Left ventricle myocardium inferior (tissue), 1 donor: ENCODE data around the gene PDCD10. TPM values are rescaled to one million over a fixed set of nuclear protein-coding genes. Genes with fewer than 3 reads are reported as not detected.

ENCODE experiments used
- DNase-seq: peaks from one replicate; pipeline ENCODE4 v3.0.0-alpha.2; 2020
- H3K27ac ChIP-seq: fragments of 200-600 bp; replicated peaks from 2 replicates; pipeline ENCODE4 v1.8.0; 2021
- H3K27me3 ChIP-seq: fragments of 200-600 bp; 2 replicates; pipeline ENCODE4 v1.8.0; 2021; ENCODE audit warnings: low read depth
- H3K36me3 ChIP-seq: fragments of 200-600 bp; 2 replicates; pipeline ENCODE4 v1.8.0; 2021
- H3K4me1 ChIP-seq: fragments of 200-600 bp; 2 replicates; pipeline ENCODE4 v1.8.0; 2021
- H3K4me3 ChIP-seq: fragments of 200-600 bp; 2 replicates; pipeline ENCODE4 v1.8.0; 2021; ENCODE audit warnings: mild to moderate bottlenecking, moderate library complexity
- H3K9me3 ChIP-seq: fragments of 200-600 bp; replicated peaks from 2 replicates; pipeline ENCODE4 v1.8.0; 2021
- intact Hi-C: fragments of 100-400 bp; cut with micrococcal nuclease; formaldehyde crosslinking; loops from one replicate; pipeline ENCODE4 v1.11.0; 2022
- total RNA-seq: library from RNA; stranded (reverse); fragmentation: NEBNext Ultra II Directional; extraction: Animal tissue kit (Norgen Biotek cat#: 25700); gene quantifications from one replicate; pipeline ENCODE4 v1.2.1, GENCODE V29; 2021
- TF ChIP-seq, protein P1 (sequence below): fragments of 200-600 bp; IDR thresholded peaks from 2 replicates; pipeline ENCODE4 v1.8.0; 2021; ENCODE audit warnings: antibody characterized with exemption, mild to moderate bottlenecking, borderline replicate concordance
- donor health status: DM: no; HTN: yes; CAD: no; lungs with severe emphysema.

PDCD10 gene
- total RNA-seq, 1 donor from 2014 or later, result 35.1 TPM

DNA sequence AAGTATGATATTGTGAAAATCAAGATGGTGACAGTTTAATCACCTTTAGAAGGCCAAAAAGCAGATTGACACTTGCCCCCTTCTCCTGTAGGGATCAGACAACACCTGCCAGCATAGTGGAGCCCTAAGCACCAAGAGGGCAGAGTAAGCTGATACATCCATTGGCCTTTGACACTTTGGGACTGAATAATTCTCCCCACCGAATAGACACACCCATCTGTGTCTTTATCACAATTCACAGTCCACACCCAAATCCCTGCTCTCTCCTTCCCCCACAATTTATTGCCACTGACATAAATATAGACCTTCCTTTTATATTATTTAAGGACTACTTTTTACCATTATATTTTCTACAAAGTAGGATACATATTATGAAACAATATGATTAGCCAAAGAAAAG lies 77.9 kb downstream of the PDCD10 start:
- TF ChIP-seq, protein P1, sequence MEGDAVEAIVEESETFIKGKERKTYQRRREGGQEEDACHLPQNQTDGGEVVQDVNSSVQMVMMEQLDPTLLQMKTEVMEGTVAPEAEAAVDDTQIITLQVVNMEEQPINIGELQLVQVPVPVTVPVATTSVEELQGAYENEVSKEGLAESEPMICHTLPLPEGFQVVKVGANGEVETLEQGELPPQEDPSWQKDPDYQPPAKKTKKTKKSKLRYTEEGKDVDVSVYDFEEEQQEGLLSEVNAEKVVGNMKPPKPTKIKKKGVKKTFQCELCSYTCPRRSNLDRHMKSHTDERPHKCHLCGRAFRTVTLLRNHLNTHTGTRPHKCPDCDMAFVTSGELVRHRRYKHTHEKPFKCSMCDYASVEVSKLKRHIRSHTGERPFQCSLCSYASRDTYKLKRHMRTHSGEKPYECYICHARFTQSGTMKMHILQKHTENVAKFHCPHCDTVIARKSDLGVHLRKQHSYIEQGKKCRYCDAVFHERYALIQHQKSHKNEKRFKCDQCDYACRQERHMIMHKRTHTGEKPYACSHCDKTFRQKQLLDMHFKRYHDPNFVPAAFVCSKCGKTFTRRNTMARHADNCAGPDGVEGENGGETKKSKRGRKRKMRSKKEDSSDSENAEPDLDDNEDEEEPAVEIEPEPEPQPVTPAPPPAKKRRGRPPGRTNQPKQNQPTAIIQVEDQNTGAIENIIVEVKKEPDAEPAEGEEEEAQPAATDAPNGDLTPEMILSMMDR, result no peak
- H3K36me3 ChIP-seq, result no peaks in the 10 kb centered on the region
- H3K4me3 ChIP-seq, result no peak overlapping the region
- no peaks in the 10 kb centered on the region for H3K27me3 ChIP-seq
- H3K9me3 ChIP-seq, result no peaks in the 10 kb centered on the region
- peaks cover 9% of the 10 kb centered on the region for H3K4me1 ChIP-seq
- intact Hi-C loops, result no loop called here
- DNase-seq, result no peak
- H3K27ac ChIP-seq, result no peak overlapping the region

DNA sequence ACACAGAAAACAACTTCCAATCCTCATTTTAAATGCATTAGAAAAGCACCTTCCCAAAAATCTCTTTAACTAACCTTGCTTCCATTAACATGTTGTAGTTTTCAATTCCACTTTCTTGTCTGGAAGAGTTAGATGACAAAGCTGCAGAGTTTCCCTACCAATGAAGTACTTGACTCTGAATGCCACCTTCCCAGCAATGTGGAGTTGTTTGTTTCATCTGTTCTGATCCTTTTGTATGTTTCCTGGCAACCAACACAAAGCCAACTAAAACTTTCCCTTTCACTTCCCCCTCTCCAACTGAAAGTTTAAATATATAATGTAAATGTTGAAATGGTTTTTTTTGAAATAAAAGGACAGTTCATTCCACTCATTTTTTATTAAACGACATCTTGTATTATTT lies 80.9 kb downstream of the PDCD10 start, which contains the start of gene WDR49:
WDR49 (minus strand) TSS at position 183 of the 400 bp plus-strand sequence. CDS start 517 bp downstream, outside the sequence.
- Histone ChIP-seq H3K27me3 (no peaks in the 10 kb centered on the region), H3K4me1 (peaks cover 9% of the 10 kb centered on the region), H3K9me3 (no peaks in the 10 kb centered on the region), H3K27ac (no peak within 1 kb of the TSS), H3K4me3 (no peak within 1 kb of the TSS), H3K36me3 (no peaks in the 10 kb centered on the region)
- TF ChIP-seq, protein P1, result no peak
- intact Hi-C loops, result no loop called here
- no peak for DNase-seq

DNA sequence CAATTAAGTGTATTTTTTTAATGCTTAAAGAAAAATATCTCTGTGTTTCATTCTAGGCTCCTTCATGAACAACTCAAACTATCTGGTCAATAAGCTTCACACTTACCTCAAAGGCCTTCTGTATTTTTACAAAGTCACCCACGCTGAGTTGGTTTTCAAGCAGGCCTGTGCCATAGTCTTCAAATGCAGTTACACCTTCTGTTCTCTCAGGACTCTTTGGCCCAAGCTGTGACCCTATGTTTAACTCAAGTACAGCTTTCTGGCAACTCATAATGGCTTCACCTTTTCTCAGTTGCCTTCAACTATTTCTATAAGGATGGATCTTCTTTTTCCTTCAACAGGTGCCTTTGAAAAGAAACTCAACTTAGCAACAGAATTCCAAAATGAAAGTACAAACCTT lies 81.5 kb downstream of the PDCD10 start:
- Histone ChIP-seq H3K4me1 (peaks cover 9% of the 10 kb centered on the region), H3K4me3 (no peak overlapping the region), H3K27me3 (no peaks in the 10 kb centered on the region), H3K27ac (no peak overlapping the region), H3K36me3 (no peaks in the 10 kb centered on the region), H3K9me3 (no peaks in the 10 kb centered on the region)
- DNase-seq, result no peak
- TF ChIP-seq, protein P1, result no peak
- intact Hi-C loops, result no loop called here

DNA sequence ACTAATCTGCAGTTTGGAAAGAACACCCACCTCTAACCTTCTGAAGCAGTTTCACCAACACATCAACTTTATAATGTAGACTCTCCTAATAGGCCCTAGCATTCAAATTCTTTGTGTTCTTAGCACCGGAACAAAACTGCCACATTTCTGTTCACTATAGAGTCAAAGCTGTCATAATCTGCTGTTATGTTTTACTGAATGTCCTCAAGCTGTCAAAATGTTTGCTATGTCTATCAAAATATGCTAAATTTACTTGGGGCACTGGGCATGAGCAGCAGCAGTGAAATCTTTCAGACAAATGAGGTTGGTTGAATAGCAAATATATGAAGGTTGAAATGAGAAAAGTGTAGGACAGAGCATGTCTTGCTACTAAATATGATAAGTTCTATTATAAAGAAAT lies 82.9 kb downstream of the PDCD10 start:
- no peaks in the 10 kb centered on the region for H3K9me3 ChIP-seq

DNA sequence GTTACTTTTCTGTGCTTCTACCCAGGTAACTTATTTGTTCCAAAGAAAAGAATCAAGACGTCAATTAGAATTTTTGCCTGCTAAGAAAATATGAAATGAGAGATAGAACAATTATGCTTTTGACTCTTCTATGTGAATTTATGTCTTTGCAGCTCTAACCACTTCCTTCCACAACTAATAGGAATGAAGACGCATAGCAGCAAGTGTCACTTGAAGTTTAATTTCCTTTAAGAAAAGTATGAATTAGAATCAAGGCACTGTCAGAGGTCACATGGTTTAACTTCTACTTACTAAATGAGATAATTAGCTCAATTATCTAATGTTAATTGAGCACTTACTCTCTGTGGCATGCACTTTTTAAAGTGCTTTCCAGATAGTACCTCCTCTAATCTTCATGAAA lies 84.2 kb downstream of the PDCD10 start:
- intact Hi-C loops, result no loop called here
- H3K4me1 ChIP-seq, result peaks cover 9% of the 10 kb centered on the region
- H3K36me3 ChIP-seq, result no peaks in the 10 kb centered on the region

More for the DNA sequence above, 82.9 kb downstream of the PDCD10 start:
- H3K4me3 ChIP-seq, result no peak overlapping the region
- intact Hi-C loops, result no loop called here
- H3K27me3 ChIP-seq, result no peaks in the 10 kb centered on the region
- H3K4me1 ChIP-seq, result peaks cover 9% of the 10 kb centered on the region
- TF ChIP-seq, protein P1, result no peak
- no peak overlapping the region for H3K27ac ChIP-seq
- DNase-seq, result no peak
- H3K36me3 ChIP-seq, result no peaks in the 10 kb centered on the region

More for the DNA sequence above, 84.2 kb downstream of the PDCD10 start:
- Histone ChIP-seq H3K27me3 (no peaks in the 10 kb centered on the region), H3K4me3 (no peak overlapping the region), H3K27ac (no peak overlapping the region), H3K9me3 (peaks cover 3% of the 10 kb centered on the region)
- DNase-seq, result no peak
- TF ChIP-seq, protein P1, result no peak
